GM19240 (cell line): ENCODE results near the gene TAS2R31.

Experiments
- DNase-seq: peaks from one replicate; pipeline ENCODE4 v3.0.0; 2011; ENCODE audit warnings: low spot score; ENCODE audit not compliant: insufficient read length

The TAS2R31 gene

DNA sequence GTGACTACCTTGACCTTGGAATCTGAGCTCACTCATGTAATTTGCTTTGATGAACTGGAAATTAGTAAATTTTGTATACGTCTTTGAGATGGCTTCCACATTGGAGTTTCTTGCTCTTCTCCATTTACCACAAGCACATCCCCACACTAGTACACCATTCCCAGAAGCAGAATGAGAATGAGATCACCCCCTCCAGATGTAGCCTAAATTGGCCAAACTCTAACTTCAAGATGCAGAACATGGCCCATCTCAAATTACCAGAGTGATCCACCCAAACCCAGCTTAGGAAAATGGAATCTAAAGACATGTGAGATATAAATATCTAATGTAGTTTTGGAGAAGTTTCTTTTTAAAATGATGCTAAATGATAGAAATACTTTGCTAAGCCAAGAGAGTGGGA lies 23.6 kb downstream of the TAS2R31 start:
- no peak for DNase-seq

DNA sequence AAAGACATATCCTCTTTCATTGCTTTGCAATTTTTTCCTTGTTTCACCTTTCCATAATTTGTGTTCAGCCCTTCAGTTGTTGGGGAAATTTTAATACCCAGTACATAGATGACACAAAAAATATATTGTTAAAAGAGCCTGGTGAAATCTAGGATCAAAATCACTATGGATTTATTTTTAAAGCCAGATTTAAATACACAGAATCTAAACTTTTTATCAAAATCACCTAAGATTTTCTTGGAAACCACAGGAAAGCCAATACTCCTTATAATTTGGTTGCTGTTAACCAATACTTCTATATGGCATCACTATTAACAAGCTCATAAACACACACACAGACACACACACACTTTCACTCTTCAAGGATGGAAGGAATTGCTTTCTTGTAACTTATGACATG lies 33.0 kb downstream of the TAS2R31 start, which contains the start of gene TAS2R20:
TSS of gene TAS2R20 (minus strand) at position 101 of the 400 bp plus-strand sequence. CDS start 429 bp downstream, outside the sequence.
- no peak for DNase-seq

DNA sequence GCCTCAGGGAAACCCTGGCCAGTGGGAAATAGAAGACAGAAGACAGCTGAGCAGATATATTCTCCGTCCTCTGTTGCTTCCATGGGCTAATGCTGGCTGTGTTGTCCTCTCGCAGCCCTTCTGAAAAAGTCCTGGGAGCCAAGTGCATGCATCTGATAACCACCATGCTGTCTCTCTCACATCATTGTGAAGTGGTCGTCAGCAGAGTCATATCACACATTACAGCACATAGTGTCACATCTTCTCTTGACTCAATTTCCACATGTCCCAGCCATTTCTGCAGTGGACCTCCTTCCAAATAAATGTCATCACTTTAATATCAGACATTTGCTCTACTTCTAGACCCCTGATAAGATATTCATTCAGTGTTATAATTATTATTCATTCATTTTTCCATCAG lies 36.9 kb downstream of the TAS2R31 start:
- DNase-seq, result no peak

DNA sequence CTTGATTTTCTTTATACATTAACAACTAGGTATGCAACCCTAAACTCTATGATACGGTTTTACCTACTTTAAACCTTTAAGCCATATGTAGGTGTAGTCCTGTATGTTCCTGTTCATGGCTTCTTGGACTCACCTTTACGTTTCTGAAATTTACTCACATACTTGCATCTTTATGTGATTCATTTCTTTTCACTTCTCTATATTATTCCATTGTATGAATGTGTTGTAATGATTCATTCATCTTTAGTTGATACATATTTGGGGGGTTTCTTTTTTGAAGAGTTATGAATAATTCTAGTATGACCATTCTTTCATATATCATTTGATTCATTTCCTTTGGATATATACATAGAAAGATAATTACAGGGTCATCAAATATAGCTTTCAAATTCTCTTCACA lies 42.1 kb downstream of the TAS2R31 start:
- DNase-seq, result no peak

DNA sequence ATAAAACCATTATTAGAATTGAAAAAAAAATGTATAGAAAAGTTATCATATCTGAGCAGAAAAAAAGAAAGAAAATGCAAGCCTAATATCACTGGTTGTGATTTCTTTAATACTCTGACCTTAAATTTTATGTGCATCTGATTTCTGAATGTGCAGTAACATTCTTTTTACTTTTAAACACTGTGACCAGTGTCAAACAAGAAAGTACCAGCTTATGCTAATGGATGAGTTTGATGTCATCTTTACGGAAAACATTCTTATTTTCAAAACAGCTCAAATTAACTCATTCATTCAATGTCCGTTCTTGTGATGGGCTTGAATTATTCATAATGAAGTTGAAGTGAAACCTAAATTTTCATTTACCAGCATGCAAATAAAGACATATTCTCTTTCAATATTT lies 44.4 kb downstream of the TAS2R31 start, which contains the start of gene TAS2R50:
TSS of gene TAS2R50 (minus strand) at position 101 of the 400 bp plus-strand sequence. CDS start at position 49, 52 bp downstream.
- DNase-seq, result no peak

DNA sequence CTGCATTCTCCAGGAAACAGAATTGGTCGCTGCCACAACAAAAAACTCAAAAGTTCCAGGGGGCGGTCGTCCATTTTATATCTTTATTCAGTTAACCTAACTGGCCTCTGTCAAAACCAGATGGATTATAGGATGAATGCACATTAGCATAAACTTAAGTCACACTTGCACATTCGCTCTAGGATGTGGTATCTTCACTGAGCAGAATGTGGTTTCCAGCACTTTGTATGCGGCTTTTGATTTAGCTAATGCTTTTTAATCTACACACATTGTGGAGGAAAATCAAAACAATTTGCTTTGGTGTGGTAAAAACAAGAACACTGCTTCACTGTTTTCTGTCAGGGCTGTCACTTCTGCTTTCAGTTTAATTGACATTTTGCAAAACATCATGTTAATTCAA lies 49.0 kb downstream of the TAS2R31 start:
- no peak for DNase-seq
